GM19372 (cell line): ENCODE results near the gene CELSR1.
"Not testable (repeated sequence)": the region's sequence is repeated elsewhere in the genome, so short reads cannot be mapped to it uniquely, and the experiment has no call there.

Experiments used
- ATAC-seq: cut with Tn5 transposase; IDR thresholded peaks from one replicate; pipeline ENCODE4 v1.9.1; 2021; ENCODE audit warnings: mild to moderate bottlenecking, low read depth, moderate library complexity; ENCODE audit not compliant: unreplicated experiment

CELSR1 gene

GRCh38 chr22:46408568-46409506, 128.6 kb downstream of the CELSR1 start:
- ATAC-seq = no peak

- ATAC-seq = no peak
Observed at GRCh38 chr22:46407748-46408147, 129.7 kb downstream of the CELSR1 start.

DNA sequence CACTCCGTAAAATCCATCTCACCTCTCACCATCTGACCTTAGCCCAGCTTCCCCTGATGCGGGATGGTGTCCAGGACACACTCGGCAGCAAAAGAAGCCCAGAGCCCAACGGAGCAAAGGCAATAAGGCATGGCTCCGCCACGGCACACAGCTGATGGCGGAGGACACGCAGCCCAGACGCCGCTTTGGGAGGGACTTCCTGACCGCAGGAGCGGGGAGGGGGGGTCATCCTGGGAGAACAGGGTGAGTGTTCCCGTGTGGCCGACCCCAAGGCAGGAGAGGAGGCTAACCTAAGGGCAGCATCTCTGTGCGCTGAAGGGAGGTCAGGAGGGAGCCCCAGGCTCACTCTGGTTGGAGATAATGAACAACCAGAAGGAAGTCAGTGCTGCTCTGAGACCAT, 130.6 kb downstream of the CELSR1 start:
- no peak for ATAC-seq

DNA sequence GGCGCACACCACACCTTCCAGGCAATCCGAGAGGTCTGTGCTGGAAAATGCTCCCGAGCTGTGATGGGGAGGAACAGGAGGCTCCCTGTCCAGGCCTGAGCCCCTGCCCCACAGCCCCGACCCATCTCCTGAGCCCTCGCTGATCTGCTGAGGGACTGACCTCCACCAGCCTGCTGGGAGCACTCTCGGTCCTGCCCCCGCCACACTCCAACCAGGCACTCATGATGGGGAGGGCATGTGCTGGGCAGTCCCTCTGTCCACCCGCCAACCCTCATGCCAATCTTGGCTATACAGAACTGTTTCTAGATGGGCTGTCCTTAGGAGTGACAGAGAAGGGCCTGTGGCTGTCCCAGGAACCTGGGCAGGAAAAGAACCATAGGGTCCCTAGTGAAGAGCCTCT, 131.1 kb downstream of the CELSR1 start:
- no peak for ATAC-seq

DNA sequence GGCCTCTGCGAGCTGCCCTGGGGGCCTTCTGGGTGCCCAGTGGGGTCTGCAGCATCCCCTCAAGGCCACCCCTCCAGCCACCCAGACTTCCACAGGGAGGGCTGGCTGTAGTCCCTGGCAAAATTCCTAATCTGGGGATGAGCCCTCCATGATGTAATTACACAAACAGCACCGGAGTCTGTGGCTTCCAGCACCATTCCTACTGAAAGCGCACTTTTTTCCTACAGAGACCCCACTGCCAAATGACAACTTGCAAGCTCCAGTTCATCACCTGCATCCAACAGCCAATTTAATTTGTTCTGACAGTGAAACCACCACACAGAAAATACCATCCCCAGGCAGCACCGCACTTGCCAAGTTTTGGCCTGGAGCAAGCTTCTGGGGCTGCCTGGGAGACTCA, 131.5 kb downstream of the CELSR1 start:
- ATAC-seq = no peak

DNA sequence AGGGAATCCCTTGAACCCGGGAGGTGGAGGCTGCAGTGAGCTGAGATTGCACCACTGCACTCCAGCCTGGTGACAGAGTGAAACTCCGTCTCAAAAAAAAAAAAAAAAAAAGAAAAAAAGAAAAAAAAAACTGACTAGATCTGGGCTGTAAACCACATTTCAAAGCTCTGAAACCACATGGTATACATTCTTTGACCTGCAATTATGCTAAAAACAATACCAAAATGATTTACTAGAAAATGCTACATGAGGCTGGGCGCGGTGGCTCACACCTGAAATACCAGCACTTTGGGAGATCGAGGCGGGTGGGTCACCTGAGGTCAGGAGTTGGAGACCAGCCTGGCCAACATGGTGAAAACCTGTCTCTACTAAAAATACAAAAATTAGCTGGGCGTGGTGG, 133.5 kb downstream of the CELSR1 start:
- ATAC-seq = not testable (repeated sequence)

DNA sequence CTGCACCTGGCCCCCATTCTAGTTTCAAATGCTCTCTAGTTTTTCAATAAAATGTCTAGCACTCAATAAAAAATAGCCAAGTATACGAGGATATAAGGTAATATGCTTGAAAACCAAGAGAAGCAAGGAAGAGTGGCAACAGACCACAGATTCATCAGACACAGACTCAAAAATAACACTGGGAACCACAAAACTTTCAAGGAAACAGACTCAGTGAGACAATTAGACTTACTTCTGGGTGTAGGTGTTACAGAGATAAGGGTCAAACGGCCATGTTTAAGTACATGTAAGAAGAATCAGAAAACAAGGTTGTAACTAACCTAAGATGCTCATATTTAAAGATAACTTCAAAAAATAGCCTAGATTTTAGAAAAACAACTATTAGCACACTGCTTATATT, 134.9 kb downstream of the CELSR1 start:
- no peak for ATAC-seq

GRCh38 chr22:46401370-46401769, 136.1 kb downstream of the CELSR1 start:
- no peak for ATAC-seq

GRCh38 chr22:46399251-46400024, 138.0 kb downstream of the CELSR1 start:
- no peak for ATAC-seq

DNA sequence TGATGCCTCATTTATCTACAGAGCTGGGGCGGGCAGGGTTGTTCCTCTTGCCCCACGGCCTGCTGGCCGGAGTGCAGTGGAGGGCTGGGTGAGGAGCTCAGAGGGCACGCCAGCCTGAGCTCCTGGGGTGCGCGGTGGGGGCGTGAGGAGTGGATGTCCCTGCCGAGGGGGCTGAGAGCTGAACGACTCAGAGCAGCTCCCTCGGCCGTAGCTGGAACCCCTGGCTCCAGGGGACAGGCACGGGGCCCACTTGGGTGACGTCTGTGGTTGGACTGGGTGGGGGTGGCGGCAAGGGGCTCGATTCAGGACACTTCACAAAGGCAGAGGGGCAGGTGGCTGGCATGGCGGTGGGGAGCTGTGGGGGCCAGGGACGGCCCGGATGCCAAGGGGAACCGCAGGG, 139.5 kb downstream of the CELSR1 start:
- ATAC-seq = no peak

GRCh38 chr22:46397514-46397913, 139.9 kb downstream of the CELSR1 start:
- ATAC-seq = no peak

DNA sequence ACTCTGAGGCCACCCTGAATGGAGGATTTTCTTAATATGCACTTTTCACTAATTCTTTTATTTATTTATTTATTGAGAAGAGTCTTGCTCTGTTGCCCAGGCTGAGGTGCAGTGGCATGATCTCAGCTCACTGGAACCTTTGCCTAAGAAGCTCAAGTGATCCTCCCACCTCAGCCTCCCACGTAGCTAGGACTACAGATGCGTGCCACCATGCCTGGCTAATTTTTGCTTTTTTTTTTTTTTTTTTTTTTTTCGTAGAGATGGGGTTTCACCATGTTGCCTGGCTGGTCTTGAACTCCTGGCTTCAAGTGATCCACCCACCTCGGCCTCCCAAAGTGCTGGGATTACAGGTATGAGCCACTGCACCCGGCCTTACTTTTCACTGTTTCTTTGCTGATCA, 140.4 kb downstream of the CELSR1 start:
- ATAC-seq = not testable (repeated sequence)

DNA sequence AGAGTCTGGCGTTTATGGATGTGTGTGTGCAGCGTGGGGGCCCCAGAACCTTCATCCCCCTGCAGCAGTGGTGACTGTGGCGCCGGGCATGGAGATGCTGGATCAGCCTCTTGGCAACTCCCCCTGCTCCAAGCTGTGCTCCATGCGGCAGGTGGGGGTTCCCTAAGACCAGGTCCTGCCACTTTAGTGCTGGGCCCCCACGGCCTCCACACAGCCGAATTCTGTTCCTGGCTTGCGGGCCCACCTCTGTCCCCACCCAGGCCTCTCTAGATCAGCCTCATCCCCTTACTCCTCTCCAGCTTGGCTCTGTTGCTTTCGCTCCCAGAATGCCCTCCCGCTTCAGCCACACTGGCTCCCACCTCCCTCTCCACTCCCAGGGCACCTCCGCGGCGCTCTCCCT, 142.3 kb downstream of the CELSR1 start:
- no peak for ATAC-seq

DNA sequence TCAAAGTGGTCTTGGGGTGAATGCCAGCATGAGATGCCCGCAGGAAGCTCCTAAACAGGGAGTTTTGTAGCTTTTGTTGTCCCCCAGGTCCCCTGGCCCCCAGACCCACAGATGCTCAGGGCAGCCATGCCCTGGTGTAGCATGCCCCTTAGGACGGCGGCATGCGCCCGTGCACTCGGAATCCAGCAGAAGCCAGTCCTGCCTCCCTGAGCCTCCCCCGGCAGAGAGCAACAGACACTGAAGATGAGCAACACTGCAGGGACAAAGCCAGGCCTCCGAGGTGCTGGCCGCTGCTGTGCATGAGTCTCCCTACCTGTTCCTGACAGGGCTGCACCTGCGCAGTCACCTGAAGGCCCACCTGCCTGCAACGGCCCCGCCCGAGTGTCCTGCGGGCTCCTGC, 142.8 kb downstream of the CELSR1 start:
- no peak for ATAC-seq

GRCh38 chr22:46393873-46394272, 143.5 kb downstream of the CELSR1 start:
- ATAC-seq = no peak

DNA sequence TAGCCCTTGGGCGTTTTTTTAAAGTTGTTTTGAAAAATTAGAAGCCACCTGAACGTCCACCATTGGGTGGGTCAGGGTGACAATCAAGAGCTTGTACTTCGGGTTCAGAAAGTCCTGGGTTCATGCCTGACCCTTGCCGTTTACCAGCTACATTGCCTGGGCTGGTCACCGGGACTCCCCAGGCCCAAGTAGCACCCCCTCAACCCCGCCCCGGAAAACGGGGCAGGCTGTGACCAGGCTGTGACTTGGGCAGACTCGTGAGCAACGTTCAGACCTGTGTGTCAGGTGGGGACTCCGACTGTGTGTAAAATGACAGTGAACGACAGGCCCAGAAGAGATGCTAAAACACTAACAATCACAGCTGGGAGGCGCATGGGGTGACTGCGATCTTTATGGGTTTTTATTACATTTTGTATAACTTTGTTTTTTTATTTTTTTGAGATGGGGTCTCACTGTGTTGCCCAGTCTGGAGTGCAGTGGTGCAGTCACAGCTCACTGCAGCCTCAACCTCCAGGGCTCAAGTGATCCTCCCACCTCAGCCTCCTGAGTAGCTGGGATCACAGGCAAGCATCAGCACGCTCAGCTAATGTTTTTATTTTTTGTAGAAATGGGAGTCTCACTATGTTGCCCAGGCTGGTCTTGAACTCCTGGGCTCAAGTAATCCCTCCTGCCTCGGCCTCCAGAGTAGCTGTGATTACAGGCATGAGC, 145.1 kb downstream of the CELSR1 start:
- ATAC-seq = no peak

DNA sequence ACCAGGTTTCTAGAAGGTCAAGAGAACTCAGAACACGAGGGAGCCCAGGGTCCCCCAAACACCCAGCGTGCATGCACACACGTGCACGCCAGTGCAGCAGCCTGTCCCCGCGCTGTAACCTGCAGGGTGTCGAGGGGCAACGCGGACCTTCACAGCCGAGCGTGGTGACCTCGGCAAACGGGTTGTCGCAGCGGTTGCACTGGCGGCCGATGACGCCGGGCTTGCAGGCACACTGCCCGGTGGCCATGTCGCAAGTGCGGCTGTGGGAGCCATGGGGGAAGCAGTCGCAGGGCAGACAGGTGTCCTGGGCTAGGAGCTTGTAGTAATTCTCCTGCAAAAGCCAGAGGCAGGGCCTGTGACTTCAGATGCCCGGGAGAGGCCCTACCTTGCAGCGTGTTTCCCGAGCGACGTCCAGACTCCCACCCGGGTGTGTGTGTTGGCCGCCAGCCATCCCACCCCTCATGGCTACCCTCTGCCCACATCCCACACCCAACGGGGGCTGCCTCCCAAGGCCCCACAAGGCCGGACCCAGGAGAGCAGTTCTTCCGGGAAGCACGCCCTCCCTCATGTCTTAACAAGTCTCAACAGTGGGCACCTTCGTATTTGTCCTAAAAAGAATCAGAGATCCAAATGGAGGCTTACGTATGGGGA, 145.8 kb downstream of the CELSR1 start:
- ATAC-seq = no peak

DNA sequence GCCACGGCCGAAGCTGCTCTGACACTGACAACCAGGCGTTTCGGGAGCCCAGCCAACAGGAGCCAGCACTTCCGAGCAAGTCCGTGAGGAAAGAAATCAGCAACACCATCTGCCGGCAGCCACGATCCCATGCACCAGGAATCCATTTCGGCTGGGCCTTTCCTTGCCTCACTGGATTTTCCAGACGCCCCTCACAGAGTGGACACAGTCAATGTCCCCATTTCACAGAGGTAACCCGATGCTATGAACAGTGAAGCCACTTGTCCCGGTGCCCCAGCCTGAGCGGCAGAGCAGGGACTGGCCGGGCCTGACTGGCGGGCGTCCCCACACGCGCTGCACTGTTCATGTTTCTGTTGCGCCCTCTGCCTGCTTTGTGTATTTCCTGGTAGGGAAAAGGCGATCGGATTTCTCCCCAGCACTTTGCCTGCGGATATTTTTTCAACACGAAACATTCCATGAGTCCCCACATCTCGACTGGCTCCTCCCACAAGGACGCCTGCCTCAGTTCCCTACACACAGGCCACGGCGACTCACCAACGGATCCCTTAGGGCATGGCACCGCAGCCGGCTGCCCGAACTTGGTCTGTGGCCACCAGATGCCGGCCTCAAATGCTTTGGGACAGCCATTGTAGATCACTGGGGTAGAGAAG, 146.6 kb downstream of the CELSR1 start:
- ATAC-seq = no peak

- ATAC-seq = no peak
Observed at GRCh38 chr22:46390105-46390651, 147.2 kb downstream of the CELSR1 start.

DNA sequence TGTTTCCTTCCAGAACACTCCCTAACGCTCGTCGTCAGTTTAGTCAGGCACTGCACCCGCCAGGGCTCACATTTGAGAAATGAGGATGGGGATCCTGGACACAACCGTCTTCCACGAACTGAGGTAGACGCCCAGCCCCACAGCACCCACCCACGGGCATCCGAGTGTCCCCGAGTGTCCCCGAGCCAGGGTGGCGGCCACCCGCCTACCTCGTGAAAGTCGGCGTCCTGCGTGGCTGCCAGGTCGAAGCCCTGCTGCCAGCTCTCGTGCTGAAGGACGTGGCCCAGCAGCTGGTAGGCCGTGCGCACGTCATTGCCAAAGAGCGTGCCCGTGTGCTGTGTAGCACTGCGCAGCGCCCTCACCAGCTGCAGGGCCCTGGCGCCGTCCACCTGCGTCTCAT, 148.3 kb downstream of the CELSR1 start:
- no peak for ATAC-seq
